Adipocyte (in vitro differentiated cells): ENCODE results near the gene SULT2B1.

Source experiments
- DNase-seq: peaks from one replicate; pipeline ENCODE4 v3.0.0-alpha.2; 2015; ENCODE audit warnings: low read depth
- H3K27me3 ChIP-seq: replicated peaks from 2 replicates; pipeline ENCODE4 v1.7.0; 2013; ENCODE audit warnings: mild to moderate bottlenecking, low read length, moderate library complexity; ENCODE audit not compliant: control insufficient read depth, insufficient read depth
- H3K36me3 ChIP-seq: 2 replicates; pipeline ENCODE4 v1.7.0; 2013; ENCODE audit warnings: low read length, mild to moderate bottlenecking, moderate library complexity; ENCODE audit not compliant: control insufficient read depth, insufficient read depth, severe bottlenecking
- H3K4me1 ChIP-seq: 2 replicates; pipeline ENCODE4 v1.7.0; 2013; ENCODE audit warnings: mild to moderate bottlenecking, low read length, moderate library complexity; ENCODE audit not compliant: control insufficient read depth, insufficient read depth
- H3K4me3 ChIP-seq: 2 replicates; pipeline ENCODE4 v1.7.0; 2013; ENCODE audit warnings: mild to moderate bottlenecking, low read length, moderate library complexity
- H3K9ac ChIP-seq: 2 replicates; pipeline ENCODE4 v1.7.0; 2013; ENCODE audit warnings: mild to moderate bottlenecking, low read length, moderate library complexity
- H3K9me3 ChIP-seq: 2 replicates; pipeline ENCODE4 v1.7.0; 2013; ENCODE audit warnings: mild to moderate bottlenecking, low read length, moderate library complexity; ENCODE audit not compliant: control insufficient read depth

The SULT2B1 gene

GRCh38 chr19:48551437-48552302 is at the start of gene SULT2B1:
Gene SULT2B1 (plus strand): TSS chr19:48552172. CDS start chr19:48552253, 81 bp downstream.
- H3K9ac ChIP-seq = no peak within 1 kb of the TSS
- DNase-seq = no peak
- H3K4me1 ChIP-seq = peaks cover 14% of the 10 kb centered on the region

GRCh38 chr19:48502350-48503018 is 49.5 kb upstream of the SULT2B1 start:
- H3K9ac ChIP-seq = no peak overlapping the region
- no peak overlapping the region for H3K4me3 ChIP-seq
- no peak for DNase-seq
- H3K27me3 ChIP-seq = peaks cover 24% of the 10 kb centered on the region
- no peaks in the 10 kb centered on the region for H3K36me3 ChIP-seq
- no peaks in the 10 kb centered on the region for H3K4me1 ChIP-seq
- no peaks in the 10 kb centered on the region for H3K9me3 ChIP-seq

More at GRCh38 chr19:48551437-48552302, at the start of gene SULT2B1:
- no peaks in the 10 kb centered on the region for H3K36me3 ChIP-seq
- no peak within 1 kb of the TSS for H3K4me3 ChIP-seq
- H3K27me3 ChIP-seq = peaks cover 8% of the 10 kb centered on the region
- H3K9me3 ChIP-seq = no peaks in the 10 kb centered on the region

GRCh38 chr19:48506138-48506733 is 45.7 kb upstream of the SULT2B1 start:
- DNase-seq = peak; percentile 74
- H3K27me3 ChIP-seq = peaks cover 28% of the 10 kb centered on the region
- H3K36me3 ChIP-seq = no peaks in the 10 kb centered on the region
- H3K4me1 ChIP-seq = no peaks in the 10 kb centered on the region
- no peaks in the 10 kb centered on the region for H3K9me3 ChIP-seq
- no peak overlapping the region for H3K4me3 ChIP-seq
- H3K9ac ChIP-seq = no peak overlapping the region

GRCh38 chr19:48507911-48508439 is 44.0 kb upstream of the SULT2B1 start:
- H3K27me3 ChIP-seq = peaks cover 29% of the 10 kb centered on the region
- H3K4me1 ChIP-seq = no peaks in the 10 kb centered on the region
- H3K4me3 ChIP-seq = no peak overlapping the region
- no peak for DNase-seq
- H3K9me3 ChIP-seq = no peaks in the 10 kb centered on the region
- no peaks in the 10 kb centered on the region for H3K36me3 ChIP-seq
- H3K9ac ChIP-seq = no peak overlapping the region

- Histone ChIP-seq H3K4me1 (no peaks in the 10 kb centered on the region), H3K27me3 (peaks cover 35% of the 10 kb centered on the region), H3K36me3 (no peaks in the 10 kb centered on the region), H3K4me3 (no peak overlapping the region), H3K9ac (no peak overlapping the region), H3K9me3 (no peaks in the 10 kb centered on the region)
- no peak for DNase-seq
These were observed 43.1 kb upstream of the SULT2B1 start for GRCh38 chr19:48508729-48509411.

- no peaks in the 10 kb centered on the region for H3K4me1 ChIP-seq
- no peak overlapping the region for H3K4me3 ChIP-seq
- no peak for DNase-seq
- no peaks in the 10 kb centered on the region for H3K36me3 ChIP-seq
- H3K27me3 ChIP-seq = peaks cover 35% of the 10 kb centered on the region
- H3K9ac ChIP-seq = no peak overlapping the region
- H3K9me3 ChIP-seq = no peaks in the 10 kb centered on the region
These were observed 42.3 kb upstream of the SULT2B1 start for GRCh38 chr19:48509467-48510194.

GRCh38 chr19:48510421-48511268 is 41.3 kb upstream of the SULT2B1 start:
- Histone ChIP-seq H3K9me3 (no peaks in the 10 kb centered on the region), H3K9ac (no peak overlapping the region), H3K4me3 (no peak overlapping the region), H3K4me1 (no peaks in the 10 kb centered on the region), H3K36me3 (no peaks in the 10 kb centered on the region), H3K27me3 (peaks cover 35% of the 10 kb centered on the region)
- peak; percentile 82 for DNase-seq

- no peaks in the 10 kb centered on the region for H3K9me3 ChIP-seq
- peaks cover 35% of the 10 kb centered on the region for H3K27me3 ChIP-seq
- H3K9ac ChIP-seq = no peak overlapping the region
- no peaks in the 10 kb centered on the region for H3K36me3 ChIP-seq
- no peaks in the 10 kb centered on the region for H3K4me1 ChIP-seq
- H3K4me3 ChIP-seq = no peak overlapping the region
- no peak for DNase-seq
These were observed 40.6 kb upstream of the SULT2B1 start for GRCh38 chr19:48511321-48511731.

GRCh38 chr19:48511800-48512503 is 40.0 kb upstream of the SULT2B1 start, which contains the start of gene LMTK3:
Gene LMTK3 (minus strand): TSS chr19:48511835. CDS start chr19:48511576, 259 bp downstream.
- H3K4me3 ChIP-seq = no peak within 1 kb of the TSS
- no peaks in the 10 kb centered on the region for H3K9me3 ChIP-seq
- peak; percentile 74 for DNase-seq
- H3K27me3 ChIP-seq = peaks cover 35% of the 10 kb centered on the region
- H3K36me3 ChIP-seq = no peaks in the 10 kb centered on the region
- H3K4me1 ChIP-seq = no peaks in the 10 kb centered on the region
- no peak within 1 kb of the TSS for H3K9ac ChIP-seq
